Duodenal mucosa (tissue), 2 donors: Measurements from ENCODE around the gene CHN1.

Experiments used
- H3K27ac ChIP-seq: one replicate; pipeline ENCODE4 v1.7.0; 2013; ENCODE audit warnings: low read depth, low read length
- H3K27me3 ChIP-seq, 2 donors: one replicate each; pipeline ENCODE4 v1.7.0; 2013; ENCODE audit warnings: low read length in 2 of 2, control low read depth in 1 of 2; ENCODE audit not compliant: insufficient read depth in 2 of 2, control insufficient read depth in 1 of 2
- H3K36me3 ChIP-seq, 2 donors: one replicate each; pipeline ENCODE4 v1.7.0; 2013; ENCODE audit warnings: low read length in 2 of 2, control low read depth in 1 of 2; ENCODE audit not compliant: insufficient read depth in 2 of 2, control insufficient read depth in 1 of 2
- H3K4me1 ChIP-seq, 2 donors: one replicate each; pipeline ENCODE4 v1.7.0; 2013; ENCODE audit warnings: low read length in 2 of 2, control low read depth in 1 of 2; ENCODE audit not compliant: insufficient read depth in 2 of 2, control insufficient read depth in 1 of 2
- H3K4me3 ChIP-seq, 2 donors: one replicate each; pipeline ENCODE4 v1.7.0; 2013; ENCODE audit warnings: low read length in 2 of 2, low read depth in 1 of 2
- H3K9ac ChIP-seq, 2 donors: one replicate each; pipeline ENCODE4 v1.7.0; 2013; ENCODE audit warnings: low read length in 2 of 2, low read depth in 1 of 2
- H3K9me3 ChIP-seq, 2 donors: one replicate each; pipeline ENCODE4 v1.7.0; 2013; ENCODE audit warnings: low read length in 2 of 2, control low read depth in 1 of 2; ENCODE audit not compliant: control insufficient read depth in 1 of 2

Gene CHN1

DNA sequence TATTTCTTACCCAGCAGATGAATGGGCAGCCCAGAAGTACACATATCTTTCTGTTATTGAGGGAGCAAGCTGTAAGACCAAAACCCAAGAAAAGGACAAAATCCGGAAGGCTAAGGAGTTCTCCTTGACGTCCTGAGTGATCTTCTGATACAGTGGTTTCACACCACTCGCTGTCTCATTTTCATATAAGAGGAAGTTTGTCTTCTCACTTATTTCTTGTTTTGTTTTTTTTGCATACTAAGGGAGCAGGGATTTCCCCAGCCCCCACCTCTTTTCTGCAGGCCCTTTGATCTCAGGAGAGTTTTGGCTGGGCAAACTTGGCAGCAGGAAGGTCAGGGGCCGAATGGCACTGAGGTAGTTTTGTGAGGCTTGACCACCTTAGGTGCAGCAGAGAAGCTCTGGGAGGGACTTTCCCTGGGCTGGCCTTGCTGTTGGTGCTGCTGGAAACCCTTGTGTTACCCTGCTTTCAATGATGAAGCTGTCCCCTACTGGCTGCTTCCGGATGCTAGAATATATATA lies 254.2 kb downstream of the CHN1 start:
- Histone ChIP-seq H3K9me3 (no peaks in the 10 kb centered on the region), H3K27me3 (no peaks in the 10 kb centered on the region), H3K9ac (no peak overlapping the region), H3K4me3 (no peak overlapping the region), H3K4me1 (peaks cover 0 to 5% of the 10 kb centered on the region in 2 donors), H3K27ac (no peak overlapping the region), H3K36me3 (no peaks in the 10 kb centered on the region)

DNA sequence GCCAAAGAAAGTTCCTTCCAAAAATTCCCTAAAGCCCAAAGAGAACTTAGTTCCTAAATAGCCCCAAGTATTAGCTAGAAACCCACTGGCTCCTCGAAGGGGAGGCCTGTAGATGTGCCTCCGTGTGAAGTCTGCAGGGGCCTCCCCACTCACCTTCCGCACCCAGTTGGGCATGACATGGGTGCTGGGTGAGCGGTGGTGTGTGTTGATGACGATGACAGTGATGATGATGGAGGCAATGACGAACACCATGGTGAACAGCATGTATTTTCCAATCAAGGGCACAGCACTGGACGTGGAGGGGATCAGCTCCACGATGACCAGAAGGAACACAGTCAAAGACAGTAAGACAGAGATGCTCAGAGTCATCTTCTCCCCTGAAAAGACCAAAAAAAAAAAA lies 255.4 kb downstream of the CHN1 start:
- Histone ChIP-seq H3K4me3 (no peak overlapping the region), H3K9ac (no peak overlapping the region), H3K27me3 (peaks cover 0 to 4% of the 10 kb centered on the region in 2 donors), H3K36me3 (no peaks in the 10 kb centered on the region), H3K4me1 (peaks cover 0 to 5% of the 10 kb centered on the region in 2 donors), H3K9me3 (no peaks in the 10 kb centered on the region), H3K27ac (no peak overlapping the region)

DNA sequence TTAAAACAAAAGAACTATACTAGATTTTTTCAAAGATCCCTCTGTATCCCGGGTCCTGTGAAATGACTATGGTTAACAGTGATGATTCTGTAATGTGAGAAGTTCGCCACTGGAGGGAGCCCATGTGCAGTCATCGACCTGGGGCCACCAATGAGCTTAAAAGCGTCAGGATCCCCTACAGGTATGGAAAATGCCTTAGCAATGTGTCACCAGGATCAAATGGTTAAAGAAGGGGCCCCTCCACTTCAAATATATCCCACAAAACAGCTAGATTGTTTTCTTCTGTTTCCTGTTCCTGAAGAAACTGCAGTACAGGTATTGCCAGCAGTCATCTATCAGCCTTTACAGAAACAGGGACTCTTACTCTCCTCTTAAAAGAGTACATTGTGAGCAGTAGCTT lies 256.2 kb downstream of the CHN1 start:
- Histone ChIP-seq H3K9me3 (no peaks in the 10 kb centered on the region), H3K4me1 (peaks cover 0 to 5% of the 10 kb centered on the region in 2 donors), H3K36me3 (no peaks in the 10 kb centered on the region), H3K27me3 (peaks cover 0 to 4% of the 10 kb centered on the region in 2 donors), H3K4me3 (no peak overlapping the region), H3K27ac (no peak overlapping the region), H3K9ac (no peak overlapping the region)
